Measurements from ENCODE around the gene OSBPL2.

GRCh38 chr20:62215991-62216635 lies 22.2 kb upstream of the OSBPL2 start:
- TF ChIP-seq CTCF (IDR thresholded peaks at IDR 0.05), result no peak
- no peak for TF ChIP-seq POLR2A (IDR thresholded peaks at IDR 0.05)
